ENCODE data around the gene GRP.
"Not testable (repeated sequence)": the region's sequence is repeated elsewhere in the genome, so short reads cannot be mapped to it uniquely, and the experiment has no call there.

The GRP gene

GRCh38 chr18:59229191-59229590 lies 9.2 kb downstream of the GRP start:
- no peak for DNase-seq (ENCODE audit: low read depth in 2 of 2)

GRCh38 chr18:59229701-59230443 lies 9.9 kb downstream of the GRP start:
- DNase-seq (ENCODE audit: low read depth in 2 of 2): no peak

- no peak for DNase-seq (ENCODE audit: low read depth in 2 of 2)
These were observed 11.2 kb downstream of the GRP start for GRCh38 chr18:59231114-59231513.

- no peak for DNase-seq (ENCODE audit: low read depth in 2 of 2)
These were observed 11.9 kb downstream of the GRP start for GRCh38 chr18:59231877-59232276.

- DNase-seq (ENCODE audit: low read depth in 2 of 2): no peak
These were observed 12.5 kb downstream of the GRP start for GRCh38 chr18:59232309-59233016.

- DNase-seq (ENCODE audit: low read depth in 2 of 2): no peak
These were observed 13.1 kb downstream of the GRP start for GRCh38 chr18:59233017-59233410.

- DNase-seq (ENCODE audit: low read depth in 2 of 2): no peak
These were observed 18.4 kb downstream of the GRP start for GRCh38 chr18:59238385-59238784.

- DNase-seq (ENCODE audit: low read depth in 2 of 2): no peak
These were observed 19.7 kb downstream of the GRP start for GRCh38 chr18:59239642-59240041.

GRCh38 chr18:59242906-59243305 lies 22.9 kb downstream of the GRP start:
- no peak for DNase-seq (ENCODE audit: low read depth in 2 of 2)

- DNase-seq (ENCODE audit: low read depth in 2 of 2): no peak
These were observed 26.8 kb downstream of the GRP start for GRCh38 chr18:59246796-59247195.

- no peak for DNase-seq (ENCODE audit: low read depth in 2 of 2)
These were observed 29.3 kb downstream of the GRP start for GRCh38 chr18:59249199-59249774.

GRCh38 chr18:59255491-59255890 lies 35.5 kb downstream of the GRP start:
- DNase-seq (ENCODE audit: low read depth in 2 of 2): not testable (repeated sequence)

- DNase-seq (ENCODE audit: low read depth in 2 of 2): not testable (repeated sequence)
These were observed 41.9 kb downstream of the GRP start for GRCh38 chr18:59261842-59262241.

- not testable (repeated sequence) for DNase-seq (ENCODE audit: low read depth in 2 of 2)
These were observed 42.3 kb downstream of the GRP start for GRCh38 chr18:59262243-59262642.

GRCh38 chr18:59263661-59264060 lies 43.7 kb downstream of the GRP start:
- no peak for DNase-seq (ENCODE audit: low read depth in 2 of 2)

- DNase-seq (ENCODE audit: low read depth in 2 of 2): no peak
These were observed 44.2 kb downstream of the GRP start for GRCh38 chr18:59264121-59264571.

GRCh38 chr18:59264651-59265245 lies 44.8 kb downstream of the GRP start:
- DNase-seq (ENCODE audit: low read depth in 2 of 2): no peak

- DNase-seq (ENCODE audit: low read depth in 2 of 2): no peak
These were observed 45.5 kb downstream of the GRP start for GRCh38 chr18:59265246-59265973.

- no peak for DNase-seq (ENCODE audit: low read depth in 2 of 2)
These were observed 46.0 kb downstream of the GRP start for GRCh38 chr18:59265974-59266369.

- DNase-seq (ENCODE audit: low read depth in 2 of 2): no peak
These were observed 46.5 kb downstream of the GRP start for GRCh38 chr18:59266459-59266858.

- DNase-seq (ENCODE audit: low read depth in 2 of 2): no peak
These were observed 47.0 kb downstream of the GRP start for GRCh38 chr18:59266886-59267502.
